Measurements from ENCODE around the gene OTULIN. TPM values are rescaled to one million over a fixed set of nuclear protein-coding genes. Genes with fewer than 3 reads are reported as not detected.

The OTULIN gene
- total and polyA plus RNA-seq, 2 experiments from 2014 or later, result 24.3 to 43.9 TPM

GRCh38 chr5:14737291-14737690 is 72.8 kb downstream of the OTULIN start:
- DNase-seq (ENCODE audit: low spot score) (no peak), ATAC-seq (no peak)
- Mint-ChIP-seq H3K27me3 (ENCODE audit: insufficient read depth, low read depth, poor library complexity) (peaks cover 8% of the 10 kb centered on the region), H3K36me3 (ENCODE audit: low read depth) (0 out of 3 replicates have a peak, but pooled peaks cover 2% of the 10 kb centered on the region), H3K4me1 (peaks cover 23% of the 10 kb centered on the region), H3K27ac (no peak overlapping the region), H3K9me3 (no peaks in the 10 kb centered on the region), H3K4me3 (no peak overlapping the region)
- Histone ChIP-seq H3F3A (replicated peaks; ENCODE audit: low read depth) (no peaks in the 10 kb centered on the region), H3K79me2 (replicated peaks; ENCODE audit: insufficient read depth) (no peaks in the 10 kb centered on the region), H3K27ac (ENCODE audit: low read depth) (no peak overlapping the region), H3K9me2 (ENCODE audit: insufficient read depth) (no peaks in the 10 kb centered on the region), H3K4me2 (no peak overlapping the region), H4K20me1 (replicated peaks; ENCODE audit: insufficient read depth) (no peaks in the 10 kb centered on the region), H3K27me3 (ENCODE audit: insufficient read depth) (no peaks in the 10 kb centered on the region), H3K36me3 (ENCODE audit: insufficient read depth) (no peaks in the 10 kb centered on the region), H3K4me3 (no peak overlapping the region), H2AFZ (no peak overlapping the region), H3K4me1 (ENCODE audit: insufficient read depth) (peaks cover 27% of the 10 kb centered on the region)
- TF ChIP-seq ZNF114 (CRISPR knock-in tag; IDR thresholded peaks at IDR 0.05) (no peak), EZH2 (IDR thresholded peaks at IDR 0.05; ENCODE audit: low read depth, unreplicated experiment) (no peak), ETS1 (IDR thresholded peaks at IDR 0.05) (no peak), ZNF462 (CRISPR knock-in tag; IDR thresholded peaks at IDR 0.05) (no peak), JUNB (IDR thresholded peaks at IDR 0.05; ENCODE audit: unreplicated experiment) (no peak), EZH2phosphoT487 (IDR thresholded peaks at IDR 0.05; ENCODE audit: unreplicated experiment) (no peak), REST (IDR thresholded peaks at IDR 0.05; ENCODE audit: unreplicated experiment) (no peak), CREB1 (CRISPR knock-in tag; IDR thresholded peaks at IDR 0.05; ENCODE audit: low read depth) (no peak), ZNF331 (CRISPR knock-in tag; IDR thresholded peaks at IDR 0.05; ENCODE audit: low read depth) (no peak), POLR2AphosphoS5 (IDR thresholded peaks at IDR 0.05; ENCODE audit: low read depth) (no peak)

Data from GM23338 (cell line).